Measurements from ENCODE around the gene COX6A2.
"Not testable (repeated sequence)": the region's sequence is repeated elsewhere in the genome, so short reads cannot be mapped to it uniquely, and the experiment has no call there.

Gene COX6A2

DNA sequence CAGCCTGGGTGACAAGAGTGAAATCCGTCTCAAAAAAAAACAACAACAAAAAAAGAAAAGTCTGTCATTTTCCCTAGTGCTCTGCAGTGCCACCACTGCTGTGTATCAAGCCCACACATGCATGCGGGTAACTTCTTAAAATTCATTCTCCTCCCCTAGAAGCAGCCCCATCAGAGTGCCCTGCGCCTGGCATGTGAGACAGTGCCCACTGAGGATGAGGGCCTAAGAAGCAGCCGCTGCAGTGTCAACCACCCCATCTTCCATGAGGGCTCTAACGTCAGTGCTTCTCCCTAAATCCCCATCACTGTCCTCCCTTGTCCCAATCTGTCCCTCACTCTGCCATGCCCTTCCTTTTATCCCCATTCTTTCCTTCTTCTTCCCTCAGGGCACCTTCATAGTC lies 10.2 kb downstream of the COX6A2 start:
- H3K4me3 ChIP-seq (ENCODE audit: low read depth, low read length): no peak overlapping the region
- in situ Hi-C loops (cut with HindIII; ENCODE audit: low pct_ligation_motif_present, low sequenced_read_pairs): no loop called here
- no peak for DNase-seq
- no peaks in the 10 kb centered on the region for H3K36me3 ChIP-seq (replicated peaks)
- no peak overlapping the region for H3K27ac ChIP-seq
- no peaks in the 10 kb centered on the region for H3K27me3 ChIP-seq (replicated peaks)
- TF ChIP-seq, protein P1, sequence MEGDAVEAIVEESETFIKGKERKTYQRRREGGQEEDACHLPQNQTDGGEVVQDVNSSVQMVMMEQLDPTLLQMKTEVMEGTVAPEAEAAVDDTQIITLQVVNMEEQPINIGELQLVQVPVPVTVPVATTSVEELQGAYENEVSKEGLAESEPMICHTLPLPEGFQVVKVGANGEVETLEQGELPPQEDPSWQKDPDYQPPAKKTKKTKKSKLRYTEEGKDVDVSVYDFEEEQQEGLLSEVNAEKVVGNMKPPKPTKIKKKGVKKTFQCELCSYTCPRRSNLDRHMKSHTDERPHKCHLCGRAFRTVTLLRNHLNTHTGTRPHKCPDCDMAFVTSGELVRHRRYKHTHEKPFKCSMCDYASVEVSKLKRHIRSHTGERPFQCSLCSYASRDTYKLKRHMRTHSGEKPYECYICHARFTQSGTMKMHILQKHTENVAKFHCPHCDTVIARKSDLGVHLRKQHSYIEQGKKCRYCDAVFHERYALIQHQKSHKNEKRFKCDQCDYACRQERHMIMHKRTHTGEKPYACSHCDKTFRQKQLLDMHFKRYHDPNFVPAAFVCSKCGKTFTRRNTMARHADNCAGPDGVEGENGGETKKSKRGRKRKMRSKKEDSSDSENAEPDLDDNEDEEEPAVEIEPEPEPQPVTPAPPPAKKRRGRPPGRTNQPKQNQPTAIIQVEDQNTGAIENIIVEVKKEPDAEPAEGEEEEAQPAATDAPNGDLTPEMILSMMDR (IDR thresholded peaks at IDR 0.05; ENCODE audit: low read depth, low read length, missing control alignments): no peak

DNA sequence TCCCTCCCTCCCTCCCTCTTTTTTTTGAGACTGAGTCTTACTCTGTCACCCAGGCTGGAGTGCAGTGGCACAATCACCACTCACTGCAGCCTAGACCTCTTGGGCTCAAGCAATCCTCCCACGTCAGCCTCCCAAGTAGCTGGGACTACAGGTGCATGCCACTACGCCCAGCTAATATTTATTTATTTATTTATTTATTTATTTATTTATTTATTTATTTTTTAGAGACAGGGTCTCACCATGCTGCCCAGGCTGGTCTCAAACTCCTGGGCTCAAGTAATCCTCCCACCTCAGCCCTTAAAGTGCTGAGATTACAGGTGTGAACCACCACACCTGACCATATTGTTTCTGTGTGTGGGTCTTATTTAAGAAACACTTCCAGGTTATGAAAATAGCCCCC lies 11.1 kb downstream of the COX6A2 start:
- H3K27ac ChIP-seq; H3K4me3 ChIP-seq (ENCODE audit: low read depth, low read length); H3K27me3 ChIP-seq (replicated peaks); DNase-seq; H3K36me3 ChIP-seq (replicated peaks); in situ Hi-C loops (cut with HindIII; ENCODE audit: low pct_ligation_motif_present, low sequenced_read_pairs): not testable (repeated sequence)

DNA sequence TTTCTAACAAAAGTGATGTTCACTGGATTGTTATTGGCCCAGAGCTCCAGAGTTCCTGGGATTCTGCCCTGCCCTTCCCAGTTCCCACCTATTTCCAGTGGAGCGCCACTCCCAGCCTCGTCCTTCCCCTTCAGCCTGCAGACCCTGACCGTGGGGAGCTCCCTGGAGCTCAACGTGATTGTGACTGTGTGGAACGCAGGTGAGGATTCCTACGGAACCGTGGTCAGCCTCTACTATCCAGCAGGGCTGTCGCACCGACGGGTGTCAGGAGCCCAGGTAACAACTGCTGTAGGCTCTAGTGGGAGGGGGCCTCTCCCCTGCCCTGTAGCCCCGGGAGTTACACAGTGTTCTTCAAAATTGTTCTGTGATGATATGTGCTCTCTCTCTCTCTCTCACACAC lies 11.8 kb downstream of the COX6A2 start:
- TF ChIP-seq, protein P1 (IDR thresholded peaks at IDR 0.05; ENCODE audit: low read depth, low read length, missing control alignments): no peak
- Histone ChIP-seq H3K27ac (no peak overlapping the region), H3K27me3 (replicated peaks) (no peaks in the 10 kb centered on the region), H3K36me3 (replicated peaks) (no peaks in the 10 kb centered on the region), H3K4me3 (ENCODE audit: low read depth, low read length) (no peak overlapping the region)
- in situ Hi-C loops (cut with HindIII; ENCODE audit: low pct_ligation_motif_present, low sequenced_read_pairs): no loop called here
- DNase-seq: no peak

DNA sequence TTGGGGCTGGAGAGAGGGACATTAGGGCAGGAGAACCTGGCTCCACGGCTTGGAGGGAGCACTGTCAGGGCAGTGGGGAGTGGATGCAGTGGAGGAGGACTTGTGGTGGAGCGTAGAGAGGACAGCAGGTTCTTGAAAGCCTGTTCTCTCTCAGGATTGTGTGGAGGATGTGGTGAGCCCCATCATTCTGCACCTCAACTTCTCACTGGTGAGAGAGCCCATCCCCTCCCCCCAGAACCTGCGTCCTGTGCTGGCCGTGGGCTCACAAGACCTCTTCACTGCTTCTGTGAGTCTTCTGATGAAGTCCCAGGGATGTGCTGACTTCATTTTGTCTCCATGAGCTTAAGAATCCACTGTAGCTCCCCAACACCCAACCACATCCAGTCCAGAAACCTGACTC lies 13.5 kb downstream of the COX6A2 start:
- no peak for DNase-seq
- H3K27me3 ChIP-seq (replicated peaks): no peaks in the 10 kb centered on the region
- H3K27ac ChIP-seq: no peak overlapping the region
- TF ChIP-seq, protein P1 (IDR thresholded peaks at IDR 0.05; ENCODE audit: low read depth, low read length, missing control alignments): no peak
- in situ Hi-C loops (cut with HindIII; ENCODE audit: low pct_ligation_motif_present, low sequenced_read_pairs): no loop called here
- no peaks in the 10 kb centered on the region for H3K36me3 ChIP-seq (replicated peaks)
- no peak overlapping the region for H3K4me3 ChIP-seq (ENCODE audit: low read depth, low read length)

DNA sequence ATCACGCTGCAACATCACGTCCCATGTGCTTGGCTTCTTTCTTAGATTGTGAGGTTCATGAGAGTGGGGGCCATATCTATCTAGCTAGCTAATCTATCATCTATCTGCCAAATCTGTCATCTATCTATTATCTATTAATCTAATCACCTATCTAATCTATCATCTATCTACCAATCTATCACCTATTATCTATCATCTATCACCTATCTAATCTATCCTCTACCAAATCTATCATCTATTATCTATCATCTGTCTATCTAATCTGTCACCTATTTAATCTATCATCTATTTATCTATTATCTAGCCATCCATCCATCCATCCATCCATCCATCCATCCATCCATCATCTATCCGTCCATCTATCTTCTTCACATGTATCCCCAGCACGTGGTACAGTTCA lies 14.2 kb downstream of the COX6A2 start:
- in situ Hi-C loops (cut with HindIII; ENCODE audit: low pct_ligation_motif_present, low sequenced_read_pairs): no loop called here
- TF ChIP-seq, protein P1 (IDR thresholded peaks at IDR 0.05; ENCODE audit: low read depth, low read length, missing control alignments): no peak
- no peak for DNase-seq
- no peaks in the 10 kb centered on the region for H3K27me3 ChIP-seq (replicated peaks)
- no peak overlapping the region for H3K4me3 ChIP-seq (ENCODE audit: low read depth, low read length)
- H3K27ac ChIP-seq: no peak overlapping the region
- H3K36me3 ChIP-seq (replicated peaks): no peaks in the 10 kb centered on the region

DNA sequence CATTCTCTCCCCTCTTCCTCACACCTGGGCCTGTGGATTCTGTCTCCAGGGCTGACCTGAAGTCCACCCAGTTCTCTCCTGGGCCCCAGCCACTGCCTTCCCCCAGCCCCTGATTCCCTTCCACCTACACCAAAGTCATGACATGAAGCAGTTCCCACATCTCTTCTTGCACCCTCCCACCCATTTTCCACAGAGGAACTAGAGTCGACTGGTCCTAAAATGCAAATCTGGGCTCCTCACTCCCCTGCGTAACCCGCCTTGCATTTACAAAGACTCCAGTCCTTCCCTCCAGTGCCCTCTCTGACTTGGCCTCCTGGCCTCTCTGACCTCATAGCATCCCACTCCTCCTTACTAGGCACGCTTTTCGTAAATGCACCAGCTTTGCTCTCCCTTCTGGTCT lies 14.8 kb downstream of the COX6A2 start:
- Histone ChIP-seq H3K27ac (no peak overlapping the region), H3K4me3 (ENCODE audit: low read depth, low read length) (no peak overlapping the region), H3K36me3 (replicated peaks) (no peaks in the 10 kb centered on the region), H3K27me3 (replicated peaks) (no peaks in the 10 kb centered on the region)
- in situ Hi-C loops (cut with HindIII; ENCODE audit: low pct_ligation_motif_present, low sequenced_read_pairs): no loop called here
- TF ChIP-seq, protein P1 (IDR thresholded peaks at IDR 0.05; ENCODE audit: low read depth, low read length, missing control alignments): no peak
- no peak for DNase-seq
